Suprapubic skin (tissue), 3 donors: ENCODE measurements around the gene SLC43A3.

ENCODE experiments used
- EP300 ChIP-seq: sonication (generic); formaldehyde crosslinking; IDR thresholded peaks from one replicate; pipeline ENCODE4 v1.6.1; 2017; ENCODE audit warnings: antibody characterized with exemption
- POLR2A ChIP-seq, 2 donors: fragments of 450-650 bp; IDR thresholded peaks; one replicate each; pipeline ENCODE4 v1.6.1; 2017; ENCODE audit warnings: antibody characterized with exemption in 2 of 2, mild to moderate bottlenecking in 2 of 2, moderate library complexity in 2 of 2
- TF ChIP-seq, protein P1 (sequence below), 2 donors: fragments of 200-600 bp in 1 of 2; fragments of 450-650 bp in 1 of 2; sonication (generic) in 1 of 2; IDR thresholded peaks; one replicate each; pipeline ENCODE4 v1.5.1; 2016 to 2019; ENCODE audit warnings: antibody characterized with exemption in 2 of 2, mild to moderate bottlenecking in 1 of 2, moderate library complexity in 1 of 2

DNA sequence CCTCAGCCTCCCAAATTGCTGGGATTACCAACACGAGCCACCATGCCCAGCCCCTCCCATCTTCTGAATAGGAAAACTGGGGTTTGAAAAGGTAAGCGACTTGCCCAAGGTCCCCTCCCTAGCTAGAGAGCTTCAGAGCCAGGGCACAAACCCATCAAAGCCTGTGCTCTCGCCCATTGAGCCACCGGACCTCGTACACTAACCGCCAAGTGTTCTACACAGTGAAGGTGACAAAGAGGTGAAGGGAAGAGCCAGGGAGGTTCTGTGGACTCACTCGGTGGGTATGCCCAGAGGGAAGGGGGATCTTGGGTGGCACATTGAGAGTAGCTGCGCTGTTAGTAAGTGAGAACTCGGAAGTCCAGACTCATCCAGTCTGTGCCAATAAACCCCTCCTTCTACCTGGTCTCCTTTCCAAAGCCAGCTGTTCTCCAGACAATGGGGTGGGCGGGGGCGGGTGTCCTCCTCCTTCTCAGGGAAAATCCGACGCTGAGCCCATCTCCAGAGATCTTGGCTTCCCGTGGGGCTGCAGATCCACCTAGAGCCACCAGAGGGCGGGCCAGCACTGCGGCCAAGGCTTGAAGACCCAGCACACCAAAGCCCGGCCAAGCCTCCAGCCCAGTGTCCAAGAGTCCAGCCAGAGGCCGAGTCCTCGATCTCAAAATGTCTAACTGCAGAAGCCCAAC is 30.2 kb upstream of the SLC43A3 start:
- TF ChIP-seq, protein P1, sequence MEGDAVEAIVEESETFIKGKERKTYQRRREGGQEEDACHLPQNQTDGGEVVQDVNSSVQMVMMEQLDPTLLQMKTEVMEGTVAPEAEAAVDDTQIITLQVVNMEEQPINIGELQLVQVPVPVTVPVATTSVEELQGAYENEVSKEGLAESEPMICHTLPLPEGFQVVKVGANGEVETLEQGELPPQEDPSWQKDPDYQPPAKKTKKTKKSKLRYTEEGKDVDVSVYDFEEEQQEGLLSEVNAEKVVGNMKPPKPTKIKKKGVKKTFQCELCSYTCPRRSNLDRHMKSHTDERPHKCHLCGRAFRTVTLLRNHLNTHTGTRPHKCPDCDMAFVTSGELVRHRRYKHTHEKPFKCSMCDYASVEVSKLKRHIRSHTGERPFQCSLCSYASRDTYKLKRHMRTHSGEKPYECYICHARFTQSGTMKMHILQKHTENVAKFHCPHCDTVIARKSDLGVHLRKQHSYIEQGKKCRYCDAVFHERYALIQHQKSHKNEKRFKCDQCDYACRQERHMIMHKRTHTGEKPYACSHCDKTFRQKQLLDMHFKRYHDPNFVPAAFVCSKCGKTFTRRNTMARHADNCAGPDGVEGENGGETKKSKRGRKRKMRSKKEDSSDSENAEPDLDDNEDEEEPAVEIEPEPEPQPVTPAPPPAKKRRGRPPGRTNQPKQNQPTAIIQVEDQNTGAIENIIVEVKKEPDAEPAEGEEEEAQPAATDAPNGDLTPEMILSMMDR (IDR thresholded peaks at IDR 0.05) = peak; percentile 89 to 99
- TF ChIP-seq EP300 (no peak), POLR2A (IDR thresholded peaks at IDR 0.05) (no peak)
